OCI-LY3 (cell line): ENCODE measurements around the gene STAT4.

Experiments
- EZH2phosphoT487 ChIP-seq: fragments of 200-600 bp; shearing (Covaris generic); IDR thresholded peaks from 2 replicates; pipeline ENCODE4 v1.6.1; 2018; ENCODE audit warnings: antibody characterized with exemption, mixed run types, low read depth
- TF ChIP-seq, protein P1 (sequence below): fragments of 200-600, 300-600 bp; sonication (generic); IDR thresholded peaks from 2 replicates; pipeline ENCODE4 v1.5.1; 2014; ENCODE audit warnings: antibody characterized with exemption, low read length, low read depth

DNA sequence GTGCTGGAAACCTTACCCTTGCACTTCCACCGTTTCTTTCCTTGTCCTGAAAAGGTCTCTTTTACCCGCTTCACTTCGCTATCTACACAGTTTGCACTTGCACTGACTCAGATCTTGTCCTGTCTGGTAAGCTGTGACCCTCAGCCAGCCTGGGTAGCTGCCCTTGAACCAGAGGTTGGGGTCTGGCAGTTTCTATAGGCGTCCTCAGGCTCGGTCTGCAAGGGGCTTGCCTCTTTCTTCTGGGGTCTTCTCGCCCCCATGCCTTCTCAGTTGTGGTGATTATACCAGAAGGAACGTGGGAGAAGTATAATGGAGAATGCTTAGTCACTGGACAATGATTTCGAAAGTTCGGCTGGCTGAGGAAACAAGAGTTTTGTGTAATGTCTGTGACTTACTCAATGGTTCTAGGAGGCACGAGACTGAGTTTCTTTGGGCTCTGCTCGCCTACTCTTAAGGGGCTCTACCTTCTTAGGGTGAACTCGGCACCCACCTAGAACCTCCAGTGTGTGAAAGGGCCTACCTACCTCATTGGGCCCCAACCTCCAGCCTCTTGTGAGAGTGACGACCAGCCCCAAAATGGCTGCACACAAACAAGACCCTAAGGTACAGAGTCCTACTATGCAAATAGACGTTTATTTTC lies 129.9 kb downstream of the STAT4 start:
- TF ChIP-seq, protein P1, sequence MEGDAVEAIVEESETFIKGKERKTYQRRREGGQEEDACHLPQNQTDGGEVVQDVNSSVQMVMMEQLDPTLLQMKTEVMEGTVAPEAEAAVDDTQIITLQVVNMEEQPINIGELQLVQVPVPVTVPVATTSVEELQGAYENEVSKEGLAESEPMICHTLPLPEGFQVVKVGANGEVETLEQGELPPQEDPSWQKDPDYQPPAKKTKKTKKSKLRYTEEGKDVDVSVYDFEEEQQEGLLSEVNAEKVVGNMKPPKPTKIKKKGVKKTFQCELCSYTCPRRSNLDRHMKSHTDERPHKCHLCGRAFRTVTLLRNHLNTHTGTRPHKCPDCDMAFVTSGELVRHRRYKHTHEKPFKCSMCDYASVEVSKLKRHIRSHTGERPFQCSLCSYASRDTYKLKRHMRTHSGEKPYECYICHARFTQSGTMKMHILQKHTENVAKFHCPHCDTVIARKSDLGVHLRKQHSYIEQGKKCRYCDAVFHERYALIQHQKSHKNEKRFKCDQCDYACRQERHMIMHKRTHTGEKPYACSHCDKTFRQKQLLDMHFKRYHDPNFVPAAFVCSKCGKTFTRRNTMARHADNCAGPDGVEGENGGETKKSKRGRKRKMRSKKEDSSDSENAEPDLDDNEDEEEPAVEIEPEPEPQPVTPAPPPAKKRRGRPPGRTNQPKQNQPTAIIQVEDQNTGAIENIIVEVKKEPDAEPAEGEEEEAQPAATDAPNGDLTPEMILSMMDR = no peak
- no peak for TF ChIP-seq EZH2phosphoT487
